Right cardiac atrium (tissue), 5 donors: Measurements from ENCODE around the gene CTDSPL. TPM values are rescaled to one million over a fixed set of nuclear protein-coding genes. Genes with fewer than 3 reads are reported as not detected.

ENCODE experiments used
- ATAC-seq, 2 donors: fragments of 200-7000 bp; cut with Tn5 transposase; one replicate each; pipeline versions ENCODE4 v1.8.0 to v1.9.1; 2020; ENCODE audit warnings: moderate library complexity in 2 of 2, mild to moderate bottlenecking in 1 of 2
- DNase-seq, 3 donors: peaks; one replicate each; pipeline ENCODE4 v3.0.0-alpha.2; 2020
- H3K27ac ChIP-seq: one replicate; pipeline ENCODE4 v1.5.1; 2013; ENCODE audit warnings: mild to moderate bottlenecking, low read length, control low read depth, moderate library complexity
- H3K27me3 ChIP-seq: one replicate; pipeline ENCODE4 v1.6.1; 2013; ENCODE audit not compliant: control insufficient read depth, insufficient read depth
- H3K4me1 ChIP-seq: one replicate; pipeline ENCODE4 v1.6.1; 2013; ENCODE audit warnings: low read length; ENCODE audit not compliant: control insufficient read depth, insufficient read depth
- H3K4me3 ChIP-seq: one replicate; pipeline ENCODE4 v1.5.1; 2013; ENCODE audit warnings: low read length, control low read depth
- H3K9me3 ChIP-seq: one replicate; pipeline ENCODE4 v1.6.1; 2013; ENCODE audit warnings: low read length; ENCODE audit not compliant: control insufficient read depth
- WGBS: extraction: QIAGEN DNeasy Blood & Tissue Kit; methylation state at CpG from one replicate; pipeline ENCODE4 v1.1.7; 2013; 5-methylcytosine and 5-hydroxymethylcytosine counted together
- intact Hi-C, 4 donors: fragments of 100-400 bp; cut with DNase I; formaldehyde crosslinking; loops; one replicate each; pipeline versions ENCODE4 v1.11.0 to v1.14.0; 2022 to 2023
- polyA plus RNA-seq: library from polyadenylated mRNA; stranded (reverse); fragments of 200-250 nt; gene quantifications from one replicate; pipeline ENCODE4 v1.2.3, GENCODE V29; 2013
- total RNA-seq, 4 donors: library from RNA; stranded (reverse); fragmentation: NEBNext Ultra II Directional; extraction: Animal tissue kit (Norgen Biotek cat#: 25700); gene quantifications; one replicate each; pipeline ENCODE4 v1.2.1, GENCODE V29; 2021
- donor health status: healthy with polysubstance abuse.
- donor health status: DM: no; HTN: yes; CAD: no.
- donor health status: DM: no; HTN: no; CAD: no.
- donor health status: DM: no; HTN: yes; CAD: no; lungs with severe emphysema.
- donor health status: DM: yes; HTN: yes; CAD: no.

CTDSPL gene
- total and polyA plus RNA-seq, 5 donors: 13.6 to 50.9 (median 38.5) TPM

DNA sequence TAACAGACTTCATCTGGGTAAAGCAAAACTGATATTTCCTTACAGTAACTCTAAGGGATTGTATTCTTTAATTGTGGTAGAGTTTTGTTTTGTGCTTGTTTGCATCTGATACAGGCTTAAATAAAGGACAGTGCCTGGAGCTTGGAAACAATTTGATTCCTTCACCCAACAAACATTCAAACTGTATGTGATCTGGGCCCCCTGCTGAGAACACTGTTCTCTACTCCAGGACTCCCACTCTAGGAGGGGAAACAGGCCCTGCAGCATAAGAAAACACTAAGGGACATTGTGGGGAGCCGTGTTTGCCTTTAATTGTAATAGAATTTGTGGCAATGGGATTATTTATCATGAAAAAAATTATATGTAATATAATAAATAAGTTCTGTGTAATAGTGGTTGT lies 56.9 kb downstream of the CTDSPL start:
- peaks cover 13% of the 10 kb centered on the region for H3K4me1 ChIP-seq
- 88% methylated on average over 1 of the region's 1 CpG for WGBS
- no peaks in the 10 kb centered on the region for H3K9me3 ChIP-seq

DNA sequence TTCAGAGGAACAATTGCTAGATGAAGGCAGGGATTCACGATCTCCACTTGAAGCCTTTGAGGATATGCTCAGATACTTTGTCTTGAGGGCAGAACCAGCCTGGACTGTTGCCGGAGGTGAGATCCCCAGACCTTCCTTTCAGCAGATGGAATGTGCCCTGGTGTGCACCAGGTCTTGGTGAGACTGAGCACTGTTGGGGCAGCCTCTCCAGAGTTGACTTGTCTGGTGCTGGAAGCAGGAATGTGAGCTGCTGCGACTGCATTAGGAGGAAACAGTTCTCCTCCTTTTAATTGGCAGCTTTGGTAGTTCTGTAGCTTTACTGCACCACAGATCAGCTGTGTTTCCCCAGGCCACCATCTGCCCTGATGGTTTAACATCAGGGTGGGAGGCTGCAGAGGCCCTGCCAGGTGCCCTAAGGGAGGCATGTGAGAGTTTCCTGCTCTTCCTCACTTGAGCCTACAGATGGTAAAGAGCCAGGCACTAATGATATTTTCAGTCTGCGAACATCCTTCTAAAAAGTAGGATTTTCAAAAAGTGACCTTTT lies 58.5 kb downstream of the CTDSPL start:
- 81% methylated on average over 4 of the region's 4 CpGs for WGBS
- ATAC-seq (no peak), DNase-seq (no peak)
- intact Hi-C loops: no loop called here
- H3K27ac ChIP-seq: no peak overlapping the region
- no peak overlapping the region for H3K4me3 ChIP-seq
- H3K4me1 ChIP-seq: peaks cover 19% of the 10 kb centered on the region
- H3K27me3 ChIP-seq: no peaks in the 10 kb centered on the region
- no peaks in the 10 kb centered on the region for H3K9me3 ChIP-seq

More for the DNA sequence above, 56.9 kb downstream of the CTDSPL start:
- H3K27me3 ChIP-seq: no peaks in the 10 kb centered on the region
- no peak overlapping the region for H3K27ac ChIP-seq
- intact Hi-C loops: no loop called here
- no peak overlapping the region for H3K4me3 ChIP-seq
- DNase-seq: no peak
- ATAC-seq: no peak

DNA sequence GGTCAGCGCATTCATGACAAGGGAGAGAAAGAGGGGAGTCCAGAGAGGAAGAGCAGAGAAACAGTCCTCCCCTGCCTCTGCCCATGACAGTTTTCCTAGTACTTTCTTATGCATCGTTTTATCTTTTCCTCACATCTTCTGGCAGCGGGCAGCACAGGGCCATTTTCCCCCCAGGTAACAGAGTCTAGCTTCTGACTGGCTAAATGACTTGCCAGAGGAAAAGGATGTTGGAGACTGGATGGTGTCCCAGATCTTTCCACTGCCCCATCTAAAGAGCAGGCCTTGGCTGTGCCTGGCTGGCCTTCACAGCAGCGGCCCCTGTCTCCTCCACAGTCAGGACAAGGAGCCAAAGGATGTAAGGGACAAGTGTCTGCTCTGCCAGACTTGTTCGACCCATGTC lies 59.3 kb downstream of the CTDSPL start:
- intact Hi-C loops: no loop called here
- no peak overlapping the region for H3K4me3 ChIP-seq
- 50% methylated on average over 5 of the region's 5 CpGs for WGBS
- DNase-seq (no peak), ATAC-seq (peak; percentile 19 to 54)
- H3K4me1 ChIP-seq: peaks cover 22% of the 10 kb centered on the region
- H3K9me3 ChIP-seq: no peaks in the 10 kb centered on the region
- H3K27ac ChIP-seq: no peak overlapping the region
- no peaks in the 10 kb centered on the region for H3K27me3 ChIP-seq

DNA sequence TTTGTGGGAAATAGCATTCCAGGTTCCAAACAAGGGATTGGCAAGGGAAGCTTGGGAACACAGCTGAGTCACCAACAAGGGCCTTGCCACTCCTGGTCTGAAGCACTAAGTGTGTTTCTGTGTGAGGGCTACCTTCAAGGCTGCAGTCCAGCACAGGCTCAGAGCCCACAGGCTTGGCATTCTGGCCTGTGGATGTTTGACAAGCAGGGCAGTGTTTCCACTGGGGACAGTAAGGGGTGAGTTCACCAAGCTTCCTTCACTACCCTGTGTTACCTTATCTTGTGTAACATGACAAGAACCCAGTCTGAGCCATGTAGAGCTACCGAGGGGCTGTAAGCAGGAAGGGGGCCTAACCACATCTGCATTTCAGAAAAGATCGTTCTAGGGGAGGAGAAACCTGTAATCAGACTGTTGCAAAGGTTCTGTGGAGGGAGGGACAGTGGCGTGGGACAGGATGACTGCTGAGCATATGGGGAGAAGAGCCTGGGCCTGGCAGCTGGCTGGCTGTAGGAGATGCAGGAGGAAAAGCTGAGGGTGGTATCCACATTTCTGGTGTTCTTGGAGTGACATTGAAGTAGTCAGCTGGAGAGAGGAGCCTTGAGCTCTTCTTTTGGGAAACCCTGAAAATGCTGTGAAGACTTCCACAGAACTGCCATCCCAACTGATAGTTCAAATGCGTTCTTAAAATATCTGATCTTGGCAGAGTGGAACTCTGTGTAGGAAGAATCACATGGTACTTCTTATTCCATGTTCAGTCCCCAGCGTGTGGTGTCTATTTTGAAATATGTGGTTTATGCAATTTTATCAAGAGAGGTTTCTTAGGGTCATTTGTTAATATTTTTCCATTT lies 61.3 kb downstream of the CTDSPL start:
- Histone ChIP-seq H3K27ac (peak overlapping the region; percentile 87), H3K4me3 (no peak overlapping the region), H3K27me3 (no peaks in the 10 kb centered on the region), H3K4me1 (peaks cover 23% of the 10 kb centered on the region), H3K9me3 (no peaks in the 10 kb centered on the region)
- peak; percentile 70 to 71 for ATAC-seq
- WGBS: 38% methylated on average over 5 of the region's 5 CpGs
- intact Hi-C loops: no loop called here
- DNase-seq: no peak

DNA sequence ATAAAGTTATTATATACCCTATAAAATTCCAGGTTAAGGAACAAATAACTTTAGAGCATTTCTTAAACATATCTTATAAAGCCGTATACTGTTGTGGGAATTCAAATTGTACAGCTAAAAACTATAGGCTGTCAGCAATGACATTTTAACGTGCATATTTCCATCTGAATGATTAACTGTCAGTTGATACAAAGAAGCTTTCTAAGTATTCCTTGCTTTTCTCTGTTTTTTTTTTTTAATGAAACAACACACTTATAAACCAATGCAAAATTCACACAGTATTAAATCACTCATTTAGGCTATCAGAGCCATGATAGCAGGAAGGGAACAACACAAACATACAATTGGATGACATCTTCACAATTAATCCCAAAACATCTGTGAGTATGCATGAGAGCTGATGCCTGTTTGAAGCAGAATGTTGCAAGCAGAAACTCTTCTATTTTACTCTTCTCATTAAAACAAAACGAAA lies 61.9 kb downstream of the CTDSPL start:
- no peaks in the 10 kb centered on the region for H3K9me3 ChIP-seq
- WGBS: 60% methylated on average over 3 of the region's 3 CpGs
- no peak overlapping the region for H3K27ac ChIP-seq
- intact Hi-C loops: no loop called here
- DNase-seq (no peak), ATAC-seq (no peak)
- H3K27me3 ChIP-seq: no peaks in the 10 kb centered on the region
- H3K4me1 ChIP-seq: peaks cover 22% of the 10 kb centered on the region
- H3K4me3 ChIP-seq: no peak overlapping the region

DNA sequence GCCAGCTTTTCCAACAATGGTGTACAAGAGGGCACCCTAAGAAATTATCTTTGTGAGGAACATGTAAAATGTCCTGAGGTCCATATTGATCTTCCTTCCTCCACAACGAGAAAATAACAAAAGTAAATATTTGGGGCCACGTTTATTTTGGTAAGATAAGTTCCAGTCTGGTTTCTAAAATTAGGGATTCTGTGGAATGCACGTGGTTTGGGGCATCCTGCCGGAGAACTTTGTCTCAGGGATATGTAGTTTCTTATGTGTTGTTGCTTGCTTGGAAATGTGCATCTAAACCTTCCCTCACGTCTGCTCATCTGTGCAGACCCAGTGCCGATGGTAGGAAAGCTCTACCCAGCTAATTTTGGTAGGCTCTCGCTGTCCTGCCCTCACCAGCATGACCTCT lies 62.8 kb downstream of the CTDSPL start:
- WGBS: 46% methylated on average over 7 of the region's 7 CpGs
- H3K4me1 ChIP-seq: peaks cover 22% of the 10 kb centered on the region
- ATAC-seq: no peak
- no peaks in the 10 kb centered on the region for H3K9me3 ChIP-seq
- no peak overlapping the region for H3K4me3 ChIP-seq
- peak overlapping the region; percentile 72 for H3K27ac ChIP-seq
- DNase-seq: no peak
- H3K27me3 ChIP-seq: no peaks in the 10 kb centered on the region
- intact Hi-C loops: no loop called here

DNA sequence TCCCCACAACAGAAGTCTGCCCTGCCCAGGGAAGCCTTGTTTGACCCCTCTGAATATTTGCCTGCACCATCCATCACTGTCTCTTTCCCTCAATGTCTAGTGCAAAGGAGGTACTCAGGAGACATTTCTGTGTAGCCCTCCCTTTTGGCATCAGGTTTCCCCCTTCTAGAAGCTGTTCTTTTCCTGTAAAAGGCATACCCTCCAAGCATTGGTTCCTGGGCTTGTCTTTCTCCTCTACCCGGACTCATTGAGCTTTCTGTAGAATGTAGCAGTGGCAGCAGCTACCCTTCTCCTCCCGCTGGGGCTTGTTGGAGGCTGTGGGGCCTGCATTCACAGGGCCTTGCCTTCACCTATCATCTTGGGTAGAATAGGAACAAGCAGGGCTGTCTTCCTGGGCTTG lies 63.5 kb downstream of the CTDSPL start:
- DNase-seq: no peak
- ATAC-seq: no peak
- intact Hi-C loops: no loop called here
- H3K4me3 ChIP-seq: no peak overlapping the region
- no peaks in the 10 kb centered on the region for H3K9me3 ChIP-seq
- H3K4me1 ChIP-seq: peaks cover 19% of the 10 kb centered on the region
- H3K27ac ChIP-seq: peak overlapping the region; percentile 72
- 65% methylated on average over 2 of the region's 2 CpGs for WGBS
- H3K27me3 ChIP-seq: no peaks in the 10 kb centered on the region

DNA sequence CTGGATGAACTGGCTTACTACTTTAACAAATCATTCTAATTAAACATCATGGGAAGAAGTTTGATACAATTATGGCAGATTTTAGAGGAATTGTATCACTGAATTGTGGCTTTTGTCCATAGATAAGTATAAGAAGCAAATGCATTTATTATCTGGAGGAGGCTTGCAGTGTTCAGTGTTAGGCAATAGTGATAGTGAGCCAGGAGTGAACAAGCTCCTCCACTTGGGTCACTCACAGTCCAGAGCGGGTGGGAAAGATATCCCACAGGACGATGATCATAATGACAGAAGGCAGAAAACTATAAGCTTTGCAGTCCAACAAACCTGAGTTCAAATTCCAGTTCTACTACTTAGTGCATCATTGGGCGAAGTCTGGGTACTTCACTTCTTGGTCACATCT lies 64.9 kb downstream of the CTDSPL start:
- Histone ChIP-seq H3K4me3 (no peak overlapping the region), H3K9me3 (no peaks in the 10 kb centered on the region), H3K27me3 (no peaks in the 10 kb centered on the region), H3K27ac (peak overlapping the region; percentile 22), H3K4me1 (peaks cover 18% of the 10 kb centered on the region)
- DNase-seq: no peak
- WGBS: 78% methylated on average over 3 of the region's 3 CpGs
- intact Hi-C loops: no loop called here
- ATAC-seq: peak in 1 of 2 donors; percentile 44

DNA sequence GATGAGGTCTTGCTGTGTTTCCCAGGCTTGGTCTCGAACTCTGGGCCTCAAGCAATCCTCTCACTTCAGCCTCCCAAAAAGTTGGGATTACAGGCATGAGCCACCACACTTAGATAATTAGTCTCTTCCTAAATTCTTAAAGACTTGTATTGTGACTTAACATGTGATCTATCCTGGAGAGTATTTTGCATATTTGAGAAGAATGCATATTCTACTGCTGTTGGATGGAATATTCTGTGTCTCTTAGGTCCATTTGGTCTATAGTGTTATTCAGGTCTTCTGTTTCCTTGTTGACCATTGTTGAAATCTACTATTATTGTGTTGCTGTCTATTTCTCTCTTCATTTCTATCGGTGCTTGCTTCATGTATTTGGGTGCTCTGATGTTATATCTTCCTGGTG lies 68.8 kb downstream of the CTDSPL start:
- peaks cover 11% of the 10 kb centered on the region for H3K4me1 ChIP-seq
- no peak overlapping the region for H3K27ac ChIP-seq
- intact Hi-C loops: no loop called here
- no peaks in the 10 kb centered on the region for H3K27me3 ChIP-seq
- no peak overlapping the region for H3K4me3 ChIP-seq
- ATAC-seq (no peak), DNase-seq (no peak)
- H3K9me3 ChIP-seq: no peaks in the 10 kb centered on the region
- 92% methylated on average over 2 of the region's 2 CpGs for WGBS

DNA sequence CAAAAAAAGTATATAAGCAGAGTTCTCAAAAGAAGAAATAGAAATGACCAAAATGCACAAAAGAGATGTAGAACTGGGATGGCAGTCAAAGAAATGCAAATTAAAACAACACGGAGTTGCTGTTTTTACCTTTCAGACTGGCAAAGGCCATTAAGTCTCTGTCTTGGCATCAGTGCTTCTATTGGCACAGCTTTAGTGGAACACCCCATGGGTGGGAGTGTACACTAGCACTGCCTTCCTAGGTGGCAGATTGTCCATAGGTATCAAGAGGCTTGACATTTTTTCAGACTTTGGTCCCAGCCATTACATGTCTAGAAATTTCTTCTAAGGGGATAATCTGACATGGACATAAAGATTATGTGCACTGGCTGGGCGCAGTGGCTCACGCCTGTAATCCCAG lies 70.8 kb downstream of the CTDSPL start:
- H3K4me3 ChIP-seq: no peak overlapping the region
- DNase-seq: no peak
- no peak overlapping the region for H3K27ac ChIP-seq
- intact Hi-C loops: no loop called here
- H3K4me1 ChIP-seq: peaks cover 16% of the 10 kb centered on the region
- no peak for ATAC-seq
- H3K9me3 ChIP-seq: no peaks in the 10 kb centered on the region
- 77% methylated on average over 3 of the region's 3 CpGs for WGBS
- no peaks in the 10 kb centered on the region for H3K27me3 ChIP-seq

DNA sequence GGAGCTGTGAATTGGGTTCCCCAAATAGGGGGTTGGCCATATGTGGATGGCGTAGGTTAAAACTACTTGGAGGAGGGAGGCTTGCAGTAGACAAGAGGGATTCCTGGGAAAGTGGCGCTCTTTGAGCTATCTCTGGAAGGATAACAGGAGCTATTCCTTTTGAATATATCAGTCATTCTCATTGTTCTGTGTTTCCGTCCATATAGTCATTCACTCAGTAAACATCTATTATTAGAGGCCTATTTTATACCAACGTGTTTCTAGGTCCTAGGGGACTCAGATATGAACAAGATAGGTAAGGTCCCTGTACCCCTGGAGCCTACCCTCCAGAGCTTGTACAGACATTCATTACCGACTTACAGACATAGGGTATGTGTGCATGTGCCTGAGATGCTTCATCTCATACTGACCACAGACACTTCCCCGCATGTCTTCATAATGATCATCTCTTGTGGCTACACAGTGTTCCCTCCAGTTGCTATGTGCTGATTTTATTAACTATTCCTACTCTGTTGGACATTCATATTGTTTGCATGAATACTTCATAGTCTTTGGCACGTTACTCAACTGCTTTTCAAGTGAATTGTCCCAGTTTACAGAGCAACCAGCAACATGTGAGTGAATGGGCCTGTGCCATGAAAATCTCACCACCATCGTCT lies 73.1 kb downstream of the CTDSPL start:
- DNase-seq (no peak), ATAC-seq (peak in 1 of 2 donors; percentile 13)
- intact Hi-C loops: loop anchor here in 1 of 4 donors (5.0 kb wide), 1 partner anchor 32 kb away; no protein-coding TSS in a partner anchor
- H3K4me3 ChIP-seq: no peak overlapping the region
- peaks cover 22% of the 10 kb centered on the region for H3K4me1 ChIP-seq
- no peaks in the 10 kb centered on the region for H3K27me3 ChIP-seq
- H3K27ac ChIP-seq: no peak overlapping the region
- no peaks in the 10 kb centered on the region for H3K9me3 ChIP-seq
- WGBS: 53% methylated on average over 8 of the region's 8 CpGs
